Smooth muscle cell (in vitro differentiated cells): ENCODE measurements around the gene ACSS1. TPM values are rescaled to one million over a fixed set of nuclear protein-coding genes. Genes with fewer than 3 reads are reported as not detected.

Source experiments
- DNase-seq: peaks from one replicate; lab custom pipeline; 2025; ENCODE audit not compliant: unreplicated experiment; lab: John Stamatoyannopoulos, UW
- H2AFZ ChIP-seq: fragments of 200-600 bp; sonication (generic); 2 replicates; pipeline ENCODE4 v1.6.0; 2016; ENCODE audit warnings: antibody characterized with exemption, low read depth, mild to moderate bottlenecking
- H3F3A ChIP-seq: fragments of 200-600 bp; sonication (generic); 2 replicates; pipeline ENCODE4 v1.6.0; 2017; ENCODE audit warnings: antibody characterized with exemption, low read depth
- H3K27ac ChIP-seq: fragments of 200-600 bp; sonication (generic); 2 replicates; pipeline ENCODE4 v1.5.1; 2016; ENCODE audit warnings: low read depth, mild to moderate bottlenecking
- H3K27me3 ChIP-seq: fragments of 200-600 bp; sonication (generic); 2 replicates; pipeline ENCODE4 v1.6.1; 2016; ENCODE audit warnings: low read depth, mild to moderate bottlenecking
- H3K36me3 ChIP-seq: fragments of 200-600 bp; sonication (generic); 2 replicates; pipeline ENCODE4 v1.5.1; 2016; ENCODE audit warnings: low read depth
- H3K4me1 ChIP-seq: fragments of 200-600 bp; sonication (generic); 2 replicates; pipeline ENCODE4 v1.5.1; 2016; ENCODE audit warnings: low read depth
- H3K4me2 ChIP-seq: fragments of 200-600 bp; sonication (generic); 2 replicates; pipeline ENCODE4 v1.6.0; 2016; ENCODE audit warnings: mild to moderate bottlenecking
- H3K4me3 ChIP-seq: fragments of 200-600 bp; sonication (generic); 2 replicates; pipeline ENCODE4 v1.5.1; 2016; ENCODE audit warnings: mild to moderate bottlenecking
- H3K79me2 ChIP-seq: fragments of 200-600 bp; sonication (generic); 2 replicates; pipeline ENCODE4 v1.6.0; 2016; ENCODE audit warnings: low read depth, mild to moderate bottlenecking
- H3K9ac ChIP-seq: fragments of 200-600 bp; sonication (generic); 2 replicates; pipeline ENCODE4 v1.6.0; 2016; ENCODE audit warnings: low read depth
- H3K9me3 ChIP-seq: fragments of 200-600 bp; sonication (generic); replicated peaks from 2 replicates; pipeline ENCODE4 v1.5.1; 2016; ENCODE audit warnings: low read depth
- H4K20me1 ChIP-seq: fragments of 200-600 bp; sonication (generic); 2 replicates; pipeline ENCODE4 v1.6.0; 2016; ENCODE audit warnings: low read depth
- WGBS: methylation state at CpG from one replicate; pipeline ENCODE4 v1.1.7; 2016; ENCODE audit warnings: low lambda C conversion rate; 5-methylcytosine and 5-hydroxymethylcytosine counted together
- polyA plus RNA-seq: library from polyadenylated mRNA; unstranded; fragments of >200 nt; fragmentation: Nextera tagmentation; extraction: Ambion mirVana; gene quantifications from 2 replicates; pipeline ENCODE4 v1.2.1, GENCODE V29; 2016
- total RNA-seq: library from RNA; depleted of rRNA; stranded (reverse); fragments of >200 nt; gene quantifications from 2 replicates; pipeline ENCODE4 v1.2.3, GENCODE V29; 2014
- TF ChIP-seq, protein P1 (sequence below): fragments of 200-600 bp; sonication (generic); IDR thresholded peaks from 2 replicates; pipeline ENCODE4 v1.5.1; 2017; ENCODE audit warnings: borderline replicate concordance, mild to moderate bottlenecking, antibody characterized with exemption; ENCODE audit not compliant: insufficient read depth, poor library complexity, severe bottlenecking

Gene ACSS1
- total and polyA plus RNA-seq, 2 experiments from 2014 or later, result 2.4 to 2.8 TPM

DNA sequence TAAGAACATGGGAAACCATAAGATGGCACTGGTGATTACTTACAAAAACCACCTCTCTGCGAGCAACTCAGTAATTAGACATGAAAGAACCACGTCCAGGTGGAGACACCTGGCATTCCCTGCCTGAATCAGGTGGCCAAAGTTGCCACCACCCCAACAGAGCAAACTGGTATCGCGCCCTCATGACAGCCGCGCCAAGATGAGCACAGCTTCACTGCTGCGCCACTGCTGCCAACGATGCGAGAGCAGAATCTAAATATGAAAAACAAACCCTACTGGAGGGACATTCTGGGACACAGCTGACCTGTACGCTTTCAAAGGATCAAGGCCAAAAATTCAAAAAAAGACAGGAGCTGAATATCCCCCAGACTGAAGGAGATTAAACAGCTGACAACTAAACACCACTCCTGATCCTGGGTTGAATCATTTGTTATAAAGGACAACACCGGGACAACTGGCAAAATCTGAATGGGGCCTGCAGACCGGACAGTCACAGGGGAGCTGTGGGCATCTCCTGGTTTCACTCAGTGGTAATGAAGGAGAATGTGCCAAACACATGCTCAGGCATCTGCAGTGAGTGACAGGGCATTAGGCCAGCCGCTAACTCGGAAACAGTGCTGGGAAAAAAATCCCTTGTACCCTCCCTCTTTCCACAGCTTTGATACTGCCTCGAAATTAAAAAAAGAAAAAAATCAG, 91.5 kb downstream of the ACSS1 start:
- TF ChIP-seq, protein P1, sequence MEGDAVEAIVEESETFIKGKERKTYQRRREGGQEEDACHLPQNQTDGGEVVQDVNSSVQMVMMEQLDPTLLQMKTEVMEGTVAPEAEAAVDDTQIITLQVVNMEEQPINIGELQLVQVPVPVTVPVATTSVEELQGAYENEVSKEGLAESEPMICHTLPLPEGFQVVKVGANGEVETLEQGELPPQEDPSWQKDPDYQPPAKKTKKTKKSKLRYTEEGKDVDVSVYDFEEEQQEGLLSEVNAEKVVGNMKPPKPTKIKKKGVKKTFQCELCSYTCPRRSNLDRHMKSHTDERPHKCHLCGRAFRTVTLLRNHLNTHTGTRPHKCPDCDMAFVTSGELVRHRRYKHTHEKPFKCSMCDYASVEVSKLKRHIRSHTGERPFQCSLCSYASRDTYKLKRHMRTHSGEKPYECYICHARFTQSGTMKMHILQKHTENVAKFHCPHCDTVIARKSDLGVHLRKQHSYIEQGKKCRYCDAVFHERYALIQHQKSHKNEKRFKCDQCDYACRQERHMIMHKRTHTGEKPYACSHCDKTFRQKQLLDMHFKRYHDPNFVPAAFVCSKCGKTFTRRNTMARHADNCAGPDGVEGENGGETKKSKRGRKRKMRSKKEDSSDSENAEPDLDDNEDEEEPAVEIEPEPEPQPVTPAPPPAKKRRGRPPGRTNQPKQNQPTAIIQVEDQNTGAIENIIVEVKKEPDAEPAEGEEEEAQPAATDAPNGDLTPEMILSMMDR, result no peak
- H3K9ac ChIP-seq, result no peak overlapping the region
- no peaks in the 10 kb centered on the region for H3K79me2 ChIP-seq
- DNase-seq, result no peak
- 98% methylated on average over 15 of the region's 15 CpGs for WGBS
- no peak overlapping the region for H2AFZ ChIP-seq
- H3K4me1 ChIP-seq, result no peaks in the 10 kb centered on the region
- H3K4me2 ChIP-seq, result no peak overlapping the region
- H3K36me3 ChIP-seq, result no peaks in the 10 kb centered on the region
- H3K9me3 ChIP-seq, result no peaks in the 10 kb centered on the region
- H3K27ac ChIP-seq, result no peak overlapping the region
- no peaks in the 10 kb centered on the region for H3K27me3 ChIP-seq
- H3K4me3 ChIP-seq, result no peak overlapping the region
- H3F3A ChIP-seq, result no peaks in the 10 kb centered on the region
- no peaks in the 10 kb centered on the region for H4K20me1 ChIP-seq

DNA sequence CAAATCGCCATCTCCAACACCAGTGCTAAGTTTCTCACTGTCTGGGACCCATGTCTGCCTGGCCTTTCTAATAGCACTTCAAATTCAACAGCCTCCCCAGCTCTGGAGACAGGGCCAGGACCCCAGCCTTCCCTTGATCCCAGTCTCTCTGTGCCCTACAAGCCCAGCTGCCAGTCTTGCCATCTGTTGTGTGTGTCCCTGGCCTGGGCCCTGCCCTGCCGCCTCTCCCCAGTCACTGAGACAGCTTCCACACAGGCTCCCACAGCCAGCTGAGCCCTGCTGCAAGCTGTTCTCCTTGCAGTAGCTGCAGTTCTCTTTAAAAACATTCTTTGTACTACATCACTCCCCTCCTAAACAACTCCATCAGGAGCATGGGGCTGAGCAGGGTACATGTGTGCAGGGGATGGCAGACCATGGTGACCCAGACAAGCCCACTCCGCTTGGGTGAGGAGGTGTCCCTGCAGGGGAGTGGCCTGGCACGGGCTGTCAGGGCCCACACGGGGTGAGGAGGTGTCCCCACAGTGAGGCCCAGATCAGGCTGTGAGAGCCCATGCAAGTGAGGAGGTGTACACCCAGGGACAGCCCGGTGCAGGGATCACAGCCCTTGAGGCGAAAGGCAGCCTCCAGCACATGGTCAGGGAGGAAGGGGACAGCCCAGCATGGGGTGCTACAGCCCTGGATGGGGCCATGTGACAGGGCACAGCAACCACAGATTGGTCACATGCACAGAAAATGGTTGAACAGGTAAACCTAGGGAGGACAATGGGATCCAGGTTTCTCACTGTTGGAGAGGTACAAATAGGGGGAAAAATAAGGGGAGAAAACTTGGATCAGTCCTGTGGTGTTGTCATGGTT, 92.6 kb downstream of the ACSS1 start:
- WGBS, result 96% methylated on average over 7 of the region's 7 CpGs
- H2AFZ ChIP-seq, result no peak overlapping the region
- H3K36me3 ChIP-seq, result no peaks in the 10 kb centered on the region
- TF ChIP-seq, protein P1, result no peak
- H3F3A ChIP-seq, result no peaks in the 10 kb centered on the region
- H3K27ac ChIP-seq, result no peak overlapping the region
- no peak overlapping the region for H3K9ac ChIP-seq
- no peaks in the 10 kb centered on the region for H3K9me3 ChIP-seq
- H3K4me2 ChIP-seq, result no peak overlapping the region
- H3K4me3 ChIP-seq, result no peak overlapping the region
- H3K4me1 ChIP-seq, result no peaks in the 10 kb centered on the region
- no peak for DNase-seq
- no peaks in the 10 kb centered on the region for H3K79me2 ChIP-seq
- no peaks in the 10 kb centered on the region for H3K27me3 ChIP-seq
- no peaks in the 10 kb centered on the region for H4K20me1 ChIP-seq

DNA sequence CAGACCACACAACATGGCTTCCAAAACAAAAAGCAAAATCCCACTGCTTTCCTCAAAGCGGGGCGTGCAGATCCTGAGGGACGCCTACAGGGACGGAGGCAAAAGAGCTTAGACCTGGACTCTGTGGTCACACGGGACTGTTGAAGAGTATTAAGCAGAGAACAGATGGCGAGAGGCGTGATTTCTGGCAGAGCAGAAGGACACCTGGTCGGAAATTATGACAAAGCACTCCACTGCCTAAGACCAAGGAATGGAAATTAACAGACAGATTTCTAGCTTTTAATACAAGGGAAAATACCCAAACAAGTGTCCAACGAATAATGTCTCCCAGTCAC, 93.5 kb downstream of the ACSS1 start:
- Histone ChIP-seq H3K9ac (no peak overlapping the region), H3K4me1 (no peaks in the 10 kb centered on the region), H3F3A (no peaks in the 10 kb centered on the region), H3K27me3 (no peaks in the 10 kb centered on the region), H3K27ac (no peak overlapping the region), H4K20me1 (no peaks in the 10 kb centered on the region), H3K9me3 (no peaks in the 10 kb centered on the region), H3K4me2 (no peak overlapping the region), H3K4me3 (no peak overlapping the region), H2AFZ (no peak overlapping the region), H3K79me2 (no peaks in the 10 kb centered on the region), H3K36me3 (no peaks in the 10 kb centered on the region)
- no peak for DNase-seq
- WGBS, result 97% methylated on average over 9 of the region's 9 CpGs
- TF ChIP-seq, protein P1, result no peak
